H4 (cell line): Measurements from ENCODE around the gene TRIM6. TPM values are rescaled to one million over a fixed set of nuclear protein-coding genes. Genes with fewer than 3 reads are reported as not detected.
"Not testable (repeated sequence)": the region's sequence is repeated elsewhere in the genome, so short reads cannot be mapped to it uniquely, and the experiment has no call there.

ENCODE experiments used
- DNase-seq: peaks from one replicate; pipeline ENCODE4 v3.0.0-alpha.2; 2015; ENCODE audit warnings: low spot score
- total RNA-seq: library from RNA; depleted of rRNA; stranded (reverse); fragments of >200 nt; shearing (Covaris generic); gene quantifications from 2 replicates; pipeline ENCODE4 v1.2.3, GENCODE V29; 2014; rRNA removed

Gene TRIM6
- total RNA-seq = 6.4 and 11.2 TPM in 2 replicates

GRCh38 chr11:5596607-5597201, at the start of gene TRIM6:
TRIM6 (plus strand) TSS chr11:5596637; CDS start chr11:5596898, 261 bp downstream.
- DNase-seq = peak; percentile 51

GRCh38 chr11:5547982-5548381, 48.5 kb upstream of the TRIM6 start:
- DNase-seq = no peak

GRCh38 chr11:5548440-5548839, 48.0 kb upstream of the TRIM6 start, which contains the start of gene OR52H1:
OR52H1 (minus strand) TSS chr11:5548540; CDS start chr11:5545505, 3,035 bp downstream.
- no peak for DNase-seq

GRCh38 chr11:5550440-5551095, 45.9 kb upstream of the TRIM6 start:
- no peak for DNase-seq

- DNase-seq = no peak
Observed at GRCh38 chr11:5553343-5553742, 43.1 kb upstream of the TRIM6 start.

- DNase-seq = no peak
Observed at GRCh38 chr11:5556596-5557188, 39.7 kb upstream of the TRIM6 start.

- no peak for DNase-seq
Observed at GRCh38 chr11:5557751-5558150, 38.7 kb upstream of the TRIM6 start.

GRCh38 chr11:5564259-5565019, 32.0 kb upstream of the TRIM6 start:
- DNase-seq = peak; percentile 23

- DNase-seq = no peak
Observed at GRCh38 chr11:5574654-5575053, 21.8 kb upstream of the TRIM6 start.

- DNase-seq = no peak
Observed at GRCh38 chr11:5575152-5575551, 21.3 kb upstream of the TRIM6 start.

GRCh38 chr11:5577101-5577500, 19.3 kb upstream of the TRIM6 start:
- no peak for DNase-seq

- DNase-seq = no peak
Observed at GRCh38 chr11:5580577-5580976, 15.9 kb upstream of the TRIM6 start, which contains the start of gene OR52B6. OR52B6 (plus strand) TSS chr11:5580877; CDS start chr11:5580877, 0 bp downstream.

GRCh38 chr11:5581014-5581413, 15.4 kb upstream of the TRIM6 start:
- no peak for DNase-seq

GRCh38 chr11:5584458-5584857, 12.0 kb upstream of the TRIM6 start:
- DNase-seq = not testable (repeated sequence)

- DNase-seq = not testable (repeated sequence)
Observed at GRCh38 chr11:5589906-5590305, 6.5 kb upstream of the TRIM6 start.

GRCh38 chr11:5591613-5592012, 4.8 kb upstream of the TRIM6 start:
- DNase-seq = no peak

- no peak for DNase-seq
Observed at GRCh38 chr11:5592615-5593014, 3.8 kb upstream of the TRIM6 start.

GRCh38 chr11:5593146-5593545, 3.3 kb upstream of the TRIM6 start:
- no peak for DNase-seq

- DNase-seq = no peak
Observed at GRCh38 chr11:5597953-5598352, 1.5 kb downstream of the TRIM6 start.

GRCh38 chr11:5600374-5600851, 4.0 kb downstream of the TRIM6 start:
- DNase-seq = peak; percentile 88

GRCh38 chr11:5602791-5603190, 6.4 kb downstream of the TRIM6 start:
- not testable (repeated sequence) for DNase-seq

GRCh38 chr11:5603326-5603725, 6.9 kb downstream of the TRIM6 start:
- no peak for DNase-seq
